ENCODE results near the gene PDCD6IP.

The PDCD6IP gene

GRCh38 chr3:33858131-33858530 lies 59.7 kb downstream of the PDCD6IP start:
- Histone ChIP-seq H3K36me3 (ENCODE audit: control insufficient read depth, low read length) (peaks cover 47% of the 10 kb centered on the region), H3K9me2 (replicated peaks; ENCODE audit: control insufficient read depth, low read length) (no peaks in the 10 kb centered on the region), H3K4me3 (ENCODE audit: low read length) (no peak overlapping the region)

GRCh38 chr3:33860373-33861050 lies 62.1 kb downstream of the PDCD6IP start:
- Histone ChIP-seq H4K20me1 (ENCODE audit: control insufficient read depth, insufficient read depth, low read depth, low read length) (no peaks in the 10 kb centered on the region), H3K4me3 (ENCODE audit: low read length) (no peak overlapping the region), H3K9me3 (ENCODE audit: control insufficient read depth, insufficient read depth, low read length) (no peaks in the 10 kb centered on the region), H3K4me1 (ENCODE audit: control insufficient read depth, low read length) (no peaks in the 10 kb centered on the region), H3K4me2 (ENCODE audit: low read length) (no peak overlapping the region), H3K79me2 (ENCODE audit: control insufficient read depth, low read length) (no peaks in the 10 kb centered on the region), H3F3A (ENCODE audit: control insufficient read depth, insufficient read depth) (no peaks in the 10 kb centered on the region), H3K27me3 (ENCODE audit: control insufficient read depth, low read length) (no peaks in the 10 kb centered on the region), H3K9me2 (replicated peaks; ENCODE audit: control insufficient read depth, low read length) (no peaks in the 10 kb centered on the region), H3K27ac (ENCODE audit: low read depth, low read length) (no peak overlapping the region), H3K36me3 (ENCODE audit: control insufficient read depth, low read length) (peaks cover 52% of the 10 kb centered on the region)
- TF ChIP-seq, protein P1, sequence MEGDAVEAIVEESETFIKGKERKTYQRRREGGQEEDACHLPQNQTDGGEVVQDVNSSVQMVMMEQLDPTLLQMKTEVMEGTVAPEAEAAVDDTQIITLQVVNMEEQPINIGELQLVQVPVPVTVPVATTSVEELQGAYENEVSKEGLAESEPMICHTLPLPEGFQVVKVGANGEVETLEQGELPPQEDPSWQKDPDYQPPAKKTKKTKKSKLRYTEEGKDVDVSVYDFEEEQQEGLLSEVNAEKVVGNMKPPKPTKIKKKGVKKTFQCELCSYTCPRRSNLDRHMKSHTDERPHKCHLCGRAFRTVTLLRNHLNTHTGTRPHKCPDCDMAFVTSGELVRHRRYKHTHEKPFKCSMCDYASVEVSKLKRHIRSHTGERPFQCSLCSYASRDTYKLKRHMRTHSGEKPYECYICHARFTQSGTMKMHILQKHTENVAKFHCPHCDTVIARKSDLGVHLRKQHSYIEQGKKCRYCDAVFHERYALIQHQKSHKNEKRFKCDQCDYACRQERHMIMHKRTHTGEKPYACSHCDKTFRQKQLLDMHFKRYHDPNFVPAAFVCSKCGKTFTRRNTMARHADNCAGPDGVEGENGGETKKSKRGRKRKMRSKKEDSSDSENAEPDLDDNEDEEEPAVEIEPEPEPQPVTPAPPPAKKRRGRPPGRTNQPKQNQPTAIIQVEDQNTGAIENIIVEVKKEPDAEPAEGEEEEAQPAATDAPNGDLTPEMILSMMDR (IDR thresholded peaks at IDR 0.05; ENCODE audit: low read depth, low read length, poor library complexity, severe bottlenecking) = no peak
- no peak for TF ChIP-seq EZH2phosphoT487 (IDR thresholded peaks at IDR 0.05; ENCODE audit: borderline replicate concordance, low read length)

More at GRCh38 chr3:33858131-33858530, 59.7 kb downstream of the PDCD6IP start:
- Histone ChIP-seq H3K4me1 (ENCODE audit: control insufficient read depth, low read length) (peaks cover 6% of the 10 kb centered on the region; the same call in 1 of the 2 replicates), H3K27ac (ENCODE audit: low read depth, low read length) (no peak overlapping the region), H3K4me2 (ENCODE audit: low read length) (no peak overlapping the region), H3F3A (ENCODE audit: control insufficient read depth, insufficient read depth) (no peaks in the 10 kb centered on the region), H3K27me3 (ENCODE audit: control insufficient read depth, low read length) (no peaks in the 10 kb centered on the region), H3K9me3 (ENCODE audit: control insufficient read depth, insufficient read depth, low read length) (no peaks in the 10 kb centered on the region), H4K20me1 (ENCODE audit: control insufficient read depth, insufficient read depth, low read depth, low read length) (no peaks in the 10 kb centered on the region), H3K79me2 (ENCODE audit: control insufficient read depth, low read length) (no peaks in the 10 kb centered on the region)
- TF ChIP-seq, protein P1 (IDR thresholded peaks at IDR 0.05; ENCODE audit: low read depth, low read length, poor library complexity, severe bottlenecking) = no peak
- TF ChIP-seq EZH2phosphoT487 (IDR thresholded peaks at IDR 0.05; ENCODE audit: borderline replicate concordance, low read length) = no peak

DNA sequence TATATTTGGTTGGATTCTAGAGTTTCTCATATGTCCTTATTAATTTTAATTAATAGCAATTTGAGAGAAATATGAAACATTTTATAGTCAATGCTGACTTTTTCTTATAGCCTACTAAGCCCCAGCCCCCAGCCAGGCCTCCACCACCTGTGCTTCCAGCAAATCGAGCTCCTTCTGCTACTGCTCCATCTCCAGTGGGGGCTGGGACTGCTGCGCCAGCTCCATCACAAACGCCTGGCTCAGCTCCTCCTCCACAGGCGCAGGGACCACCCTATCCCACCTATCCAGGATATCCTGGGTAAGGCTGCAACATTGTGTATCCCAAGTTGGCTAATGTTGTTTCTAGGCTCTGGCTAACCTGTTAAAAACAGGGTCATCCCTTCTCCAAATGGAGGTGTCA lies 66.7 kb downstream of the PDCD6IP start:
- H3K79me2 ChIP-seq (ENCODE audit: control insufficient read depth, low read length) = no peaks in the 10 kb centered on the region
- H3K4me1 ChIP-seq (ENCODE audit: control insufficient read depth, low read length) = no peaks in the 10 kb centered on the region
- H3K4me3 ChIP-seq (ENCODE audit: low read length) = no peak overlapping the region
- H4K20me1 ChIP-seq (ENCODE audit: control insufficient read depth, insufficient read depth, low read depth, low read length) = no peaks in the 10 kb centered on the region
- H3K27me3 ChIP-seq (ENCODE audit: control insufficient read depth, low read length) = no peaks in the 10 kb centered on the region
- no peak overlapping the region for H3K27ac ChIP-seq (ENCODE audit: low read depth, low read length)
- TF ChIP-seq, protein P1 (IDR thresholded peaks at IDR 0.05; ENCODE audit: low read depth, low read length, poor library complexity, severe bottlenecking) = no peak
- no peak for TF ChIP-seq EZH2phosphoT487 (IDR thresholded peaks at IDR 0.05; ENCODE audit: borderline replicate concordance, low read length)
- no peaks in the 10 kb centered on the region for H3F3A ChIP-seq (ENCODE audit: control insufficient read depth, insufficient read depth)
- H3K4me2 ChIP-seq (ENCODE audit: low read length) = no peak overlapping the region
- H3K9me3 ChIP-seq (ENCODE audit: control insufficient read depth, insufficient read depth, low read length) = no peaks in the 10 kb centered on the region
- H3K9me2 ChIP-seq (replicated peaks; ENCODE audit: control insufficient read depth, low read length) = no peaks in the 10 kb centered on the region
- peaks cover 47% of the 10 kb centered on the region for H3K36me3 ChIP-seq (ENCODE audit: control insufficient read depth, low read length)

Data from DOHH2 (cell line).